Measurements from ENCODE around the gene APLP2.

- no peak for TF ChIP-seq EZH2 (IDR thresholded peaks at IDR 0.05; ENCODE audit: borderline replicate concordance)
- TF ChIP-seq CTCF (IDR thresholded peaks at IDR 0.05; ENCODE audit: poor library complexity) = no peak
- TF ChIP-seq EZH2phosphoT487 (IDR thresholded peaks at IDR 0.05; ENCODE audit: low read depth, severe bottlenecking, unreplicated experiment) = no peak
Measured at GRCh38 chr11:130078080-130078479, 8.4 kb downstream of the APLP2 start.

Data from hepatocyte (in vitro differentiated cells).